Right lobe of liver (tissue), 4 donors: Measurements from ENCODE around the gene POM121C.
"Not testable (repeated sequence)": the region's sequence is repeated elsewhere in the genome, so short reads cannot be mapped to it uniquely, and the experiment has no call there.

Source experiments
- POLR2A ChIP-seq: fragments of 450-650 bp; IDR thresholded peaks from one replicate; pipeline ENCODE4 v1.6.1; 2017; ENCODE audit warnings: antibody characterized with exemption, mild to moderate bottlenecking
- TF ChIP-seq, protein P1 (sequence below), 4 donors: fragments of 200-600 bp in 3 of 4; fragments of 450-650 bp in 1 of 4; IDR thresholded peaks; one replicate each; pipeline versions ENCODE4 v1.5.1 to v1.8.0; 2016 to 2022; ENCODE audit warnings: antibody characterized with exemption in 4 of 4, mild to moderate bottlenecking in 2 of 4
- donor health status: DM: no; HTN: no; CAD: no.
- donor health status: DM: no; HTN: no; CAD: no.
- donor health status: DM: no; HTN: yes; CAD: no.

GRCh38 chr7:75404663-75405062 lies 81.4 kb downstream of the POM121C start:
- TF ChIP-seq, protein P1, sequence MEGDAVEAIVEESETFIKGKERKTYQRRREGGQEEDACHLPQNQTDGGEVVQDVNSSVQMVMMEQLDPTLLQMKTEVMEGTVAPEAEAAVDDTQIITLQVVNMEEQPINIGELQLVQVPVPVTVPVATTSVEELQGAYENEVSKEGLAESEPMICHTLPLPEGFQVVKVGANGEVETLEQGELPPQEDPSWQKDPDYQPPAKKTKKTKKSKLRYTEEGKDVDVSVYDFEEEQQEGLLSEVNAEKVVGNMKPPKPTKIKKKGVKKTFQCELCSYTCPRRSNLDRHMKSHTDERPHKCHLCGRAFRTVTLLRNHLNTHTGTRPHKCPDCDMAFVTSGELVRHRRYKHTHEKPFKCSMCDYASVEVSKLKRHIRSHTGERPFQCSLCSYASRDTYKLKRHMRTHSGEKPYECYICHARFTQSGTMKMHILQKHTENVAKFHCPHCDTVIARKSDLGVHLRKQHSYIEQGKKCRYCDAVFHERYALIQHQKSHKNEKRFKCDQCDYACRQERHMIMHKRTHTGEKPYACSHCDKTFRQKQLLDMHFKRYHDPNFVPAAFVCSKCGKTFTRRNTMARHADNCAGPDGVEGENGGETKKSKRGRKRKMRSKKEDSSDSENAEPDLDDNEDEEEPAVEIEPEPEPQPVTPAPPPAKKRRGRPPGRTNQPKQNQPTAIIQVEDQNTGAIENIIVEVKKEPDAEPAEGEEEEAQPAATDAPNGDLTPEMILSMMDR (IDR thresholded peaks at IDR 0.05), result not testable (repeated sequence)
- not testable (repeated sequence) for TF ChIP-seq POLR2A
